Skin of body (tissue), 2 donors: ENCODE measurements around the gene SFRP5. TPM values are rescaled to one million over a fixed set of nuclear protein-coding genes. Genes with fewer than 3 reads are reported as not detected.

Source experiments
- DNase-seq: peaks from one replicate; lab custom pipeline; 2025; lab: John Stamatoyannopoulos, UW
- total RNA-seq: library from RNA; depleted of rRNA; stranded (reverse); fragments of >200 nt; gene quantifications from one replicate; pipeline ENCODE4 v1.2.3, GENCODE V29; 2014

Gene SFRP5
- 1.7 TPM for total RNA-seq

- DNase-seq: no peak
These were observed at the start of gene SFRP5 for GRCh38 chr10:97771913-97772823. TSS of gene SFRP5 (minus strand) at chr10:97771999. CDS start at chr10:97771833, 166 bp downstream.

GRCh38 chr10:97820096-97820704 lies 48.4 kb upstream of the SFRP5 start:
- no peak for DNase-seq

GRCh38 chr10:97818572-97818971 lies 46.8 kb upstream of the SFRP5 start:
- DNase-seq: no peak

- no peak for DNase-seq
These were observed 44.8 kb upstream of the SFRP5 start for GRCh38 chr10:97816609-97817008.

GRCh38 chr10:97814996-97815395 lies 43.2 kb upstream of the SFRP5 start:
- DNase-seq: no peak

- no peak for DNase-seq
These were observed 41.5 kb upstream of the SFRP5 start for GRCh38 chr10:97813311-97813710.

GRCh38 chr10:97812696-97813095 lies 40.9 kb upstream of the SFRP5 start:
- no peak for DNase-seq

- DNase-seq: no peak
These were observed 40.2 kb upstream of the SFRP5 start for GRCh38 chr10:97811958-97812357.

GRCh38 chr10:97810446-97810845 lies 38.6 kb upstream of the SFRP5 start:
- DNase-seq: no peak

- no peak for DNase-seq
These were observed 34.1 kb upstream of the SFRP5 start for GRCh38 chr10:97805949-97806348.

GRCh38 chr10:97805096-97805884 lies 33.5 kb upstream of the SFRP5 start:
- no peak for DNase-seq

- DNase-seq: no peak
These were observed 29.6 kb upstream of the SFRP5 start for GRCh38 chr10:97801422-97801821.

- DNase-seq: no peak
These were observed 28.7 kb upstream of the SFRP5 start for GRCh38 chr10:97800474-97800873.

GRCh38 chr10:97798958-97799610 lies 27.3 kb upstream of the SFRP5 start:
- DNase-seq: no peak

GRCh38 chr10:97796651-97797050 lies 24.9 kb upstream of the SFRP5 start:
- DNase-seq: no peak

- no peak for DNase-seq
These were observed 24.1 kb upstream of the SFRP5 start for GRCh38 chr10:97795886-97796285.

- no peak for DNase-seq
These were observed 20.3 kb upstream of the SFRP5 start for GRCh38 chr10:97791824-97792721.

- no peak for DNase-seq
These were observed 18.1 kb upstream of the SFRP5 start for GRCh38 chr10:97789770-97790397.

- no peak for DNase-seq
These were observed 17.0 kb upstream of the SFRP5 start for GRCh38 chr10:97788552-97789442.
